Lower lobe of right lung (tissue), 2 donors: Measurements from ENCODE around the gene ATG4D. TPM values are rescaled to one million over a fixed set of nuclear protein-coding genes. Genes with fewer than 3 reads are reported as not detected.

Experiments
- ATAC-seq, 2 donors: fragments of 200-7000 bp; cut with Tn5 transposase; one replicate each; pipeline ENCODE4 v1.9.1; 2020 to 2022; ENCODE audit warnings: mild to moderate bottlenecking in 2 of 2, moderate library complexity in 2 of 2
- DNase-seq: peaks from one replicate; pipeline ENCODE4 v3.0.0-alpha.2; 2020
- H3K27ac ChIP-seq: fragments of 200-600 bp; one replicate; pipeline ENCODE4 v1.8.0; 2022
- H3K27me3 ChIP-seq: fragments of 200-600 bp; one replicate; pipeline ENCODE4 v1.8.0; 2022; ENCODE audit warnings: low read depth
- H3K36me3 ChIP-seq: fragments of 200-600 bp; one replicate; pipeline ENCODE4 v1.8.0; 2022; ENCODE audit warnings: mild to moderate bottlenecking
- H3K4me1 ChIP-seq: fragments of 200-600 bp; one replicate; pipeline ENCODE4 v1.8.0; 2022
- H3K4me3 ChIP-seq: fragments of 200-600 bp; one replicate; pipeline ENCODE4 v1.8.0; 2022; ENCODE audit warnings: mild to moderate bottlenecking
- H3K9me3 ChIP-seq: fragments of 200-600 bp; one replicate; pipeline ENCODE4 v1.8.0; 2022
- CTCF ChIP-seq: fragments of 200-600 bp; IDR thresholded peaks from one replicate; pipeline ENCODE4 v1.8.0; 2022; ENCODE audit warnings: antibody characterized with exemption, mild to moderate bottlenecking
- intact Hi-C: fragments of 100-400 bp; cut with DNase I; formaldehyde crosslinking; loops from one replicate; pipeline ENCODE4 v1.11.0; 2022
- total RNA-seq: library from RNA; stranded (reverse); fragmentation: NEBNext Ultra II Directional; extraction: Animal tissue kit (Norgen Biotek cat#: 25700); gene quantifications from one replicate; pipeline ENCODE4 v1.2.1, GENCODE V29; 2021
- donor health status: DM: no; HTN: yes; CAD: no; lungs with severe emphysema.

ATG4D gene
- total RNA-seq, 1 donor from 2014 or later: 22.9 TPM

GRCh38 chr19:10577951-10578350 lies 34.2 kb downstream of the ATG4D start:
- H3K27ac ChIP-seq: no peak overlapping the region
- no peaks in the 10 kb centered on the region for H3K27me3 ChIP-seq
- H3K36me3 ChIP-seq: peaks cover 6% of the 10 kb centered on the region
- no peak for DNase-seq
- H3K9me3 ChIP-seq: no peaks in the 10 kb centered on the region
- ATAC-seq: no peak
- intact Hi-C loops: no loop called here
- no peak overlapping the region for H3K4me3 ChIP-seq
- H3K4me1 ChIP-seq: peaks cover 4% of the 10 kb centered on the region
- no peak for TF ChIP-seq CTCF

- Histone ChIP-seq H3K36me3 (peaks cover 6% of the 10 kb centered on the region), H3K27me3 (no peaks in the 10 kb centered on the region), H3K4me1 (peaks cover 4% of the 10 kb centered on the region), H3K9me3 (no peaks in the 10 kb centered on the region), H3K27ac (no peak overlapping the region), H3K4me3 (no peak overlapping the region)
- DNase-seq (peak; percentile 91), ATAC-seq (peak; percentile 92 to 93)
- TF ChIP-seq CTCF: peak; percentile 97
- intact Hi-C loops: loop anchor here (10.0 kb wide), 1 partner anchor 64 kb away; no protein-coding TSS in a partner anchor
Measured at GRCh38 chr19:10580979-10581631, 37.4 kb downstream of the ATG4D start.

GRCh38 chr19:10582091-10582490 lies 38.4 kb downstream of the ATG4D start:
- H3K4me1 ChIP-seq: peaks cover 4% of the 10 kb centered on the region
- H3K4me3 ChIP-seq: no peak overlapping the region
- no peak overlapping the region for H3K27ac ChIP-seq
- DNase-seq (no peak), ATAC-seq (no peak)
- H3K9me3 ChIP-seq: no peaks in the 10 kb centered on the region
- peaks cover 6% of the 10 kb centered on the region for H3K36me3 ChIP-seq
- H3K27me3 ChIP-seq: no peaks in the 10 kb centered on the region
- intact Hi-C loops: loop anchor here (10.0 kb wide), 1 partner anchor 63 kb away; no protein-coding TSS in a partner anchor
- no peak for TF ChIP-seq CTCF

- Histone ChIP-seq H3K4me3 (no peak overlapping the region), H3K4me1 (peaks cover 4% of the 10 kb centered on the region), H3K36me3 (peaks cover 6% of the 10 kb centered on the region), H3K27me3 (no peaks in the 10 kb centered on the region), H3K27ac (no peak overlapping the region), H3K9me3 (no peaks in the 10 kb centered on the region)
- intact Hi-C loops: loop anchor here (10.0 kb wide), 1 partner anchor 62 kb away; no protein-coding TSS in a partner anchor
- TF ChIP-seq CTCF: no peak
- ATAC-seq: no peak
- DNase-seq: no peak
Measured at GRCh38 chr19:10583036-10583776, 39.5 kb downstream of the ATG4D start.

- intact Hi-C loops: loop anchor here (10.0 kb wide), 1 partner anchor 58 kb away; no protein-coding TSS in a partner anchor
- DNase-seq (no peak), ATAC-seq (peak in 1 of 2 donors; percentile 13)
- Histone ChIP-seq H3K36me3 (no peaks in the 10 kb centered on the region), H3K27ac (peak overlapping the region; percentile 20), H3K9me3 (no peaks in the 10 kb centered on the region), H3K4me1 (peaks cover 2% of the 10 kb centered on the region), H3K27me3 (no peaks in the 10 kb centered on the region), H3K4me3 (peak overlapping the region; percentile 49)
- no peak for TF ChIP-seq CTCF
Measured at GRCh38 chr19:10586396-10586795, 42.7 kb downstream of the ATG4D start.
